PC-3 (cell line): ENCODE results near the gene MCF2L2. TPM values are rescaled to one million over a fixed set of nuclear protein-coding genes. Genes with fewer than 3 reads are reported as not detected.

Experiments
- ATAC-seq: fragments of 200-7000 bp; cut with Tn5 transposase; 2 replicates; pipeline ENCODE4 v1.9.1; 2020; ENCODE audit warnings: mild to moderate bottlenecking, moderate library complexity
- BruUV-seq: library from RNA; stranded (reverse); fragments of 400-500 nt; replicated peaks from 2 replicates; lab custom pipeline; 2021; lab: Mats Ljungman, UMichigan
- CTCF ChIA-PET: fragments of 300-600 bp; sonication (Branson Sonifier 250); formaldehyde crosslinking; loops from one replicate; lab custom pipeline; 2022; ENCODE audit warnings: antibody characterized with exemption; lab: Charles Lee
- POLR2A ChIA-PET: fragments of 300-600 bp; sonication (Branson Sonifier 250); formaldehyde crosslinking; loops from one replicate; lab custom pipeline; 2022; ENCODE audit warnings: antibody characterized with exemption; ENCODE audit not compliant: unreplicated experiment; lab: Charles Lee
- DNase-seq: peaks from one replicate; pipeline ENCODE4 v3.0.0-alpha.2; 2015
- H2AFZ ChIP-seq: fragments of 300-600 bp; sonication (generic); 2 replicates; pipeline ENCODE4 v1.6.0; 2016; ENCODE audit warnings: antibody characterized with exemption, low read length
- H3F3A ChIP-seq: fragments of 300-600 bp; sonication (generic); one replicate; pipeline ENCODE4 v1.6.0; 2017; ENCODE audit warnings: antibody characterized with exemption, low read length, control low read depth, mild to moderate bottlenecking; ENCODE audit not compliant: unreplicated experiment
- H3K27ac ChIP-seq: fragments of 300-600 bp; sonication (generic); 2 replicates; pipeline ENCODE4 v1.5.1; 2016; ENCODE audit warnings: mild to moderate bottlenecking, low read length
- H3K27me3 ChIP-seq: fragments of 300-600 bp; sonication (generic); 2 replicates; pipeline ENCODE4 v1.6.1; 2016; ENCODE audit warnings: low read length, mixed read lengths
- H3K36me3 ChIP-seq: fragments of 300-600 bp; sonication (generic); 2 replicates; pipeline ENCODE4 v1.6.1; 2016; ENCODE audit warnings: low read depth, mixed run types, low read length, mixed read lengths
- H3K4me1 ChIP-seq: fragments of 300-600 bp; sonication (generic); 2 replicates; pipeline ENCODE4 v1.5.1; 2016; ENCODE audit warnings: low read length; ENCODE audit not compliant: insufficient read depth
- H3K4me2 ChIP-seq: fragments of 300-600 bp; sonication (generic); 2 replicates; pipeline ENCODE4 v1.6.0; 2016; ENCODE audit warnings: low read length
- H3K4me3 ChIP-seq: fragments of 300-600 bp; sonication (generic); 2 replicates; pipeline ENCODE4 v1.5.1; 2016; ENCODE audit warnings: mild to moderate bottlenecking, low read length, mixed read lengths
- H3K79me2 ChIP-seq: fragments of 300-600 bp; sonication (generic); 2 replicates; pipeline ENCODE4 v1.6.1; 2017; ENCODE audit warnings: low read length, mixed read lengths
- H3K9ac ChIP-seq: fragments of 300-600 bp; sonication (generic); 2 replicates; pipeline ENCODE4 v1.6.0; 2016; ENCODE audit warnings: mild to moderate bottlenecking, low read length
- H3K9me2 ChIP-seq: fragments of 300-600 bp; sonication (generic); replicated peaks from 2 replicates; pipeline ENCODE4 v1.6.1; 2016; ENCODE audit warnings: mixed run types, low read length, mixed read lengths
- H3K9me3 ChIP-seq: fragments of 300-600 bp; sonication (generic); 2 replicates; pipeline ENCODE4 v1.6.1; 2016; ENCODE audit warnings: low read length, mixed read lengths
- H4K20me1 ChIP-seq: fragments of 300-600 bp; sonication (generic); 2 replicates; pipeline ENCODE4 v1.6.1; 2016; ENCODE audit warnings: low read length, mixed read lengths
- CTCF ChIP-seq: fragments of 300-600 bp; sonication (generic); conservative IDR thresholded peaks from 2 replicates; pipeline ENCODE4 v1.5.1; 2017; ENCODE audit warnings: antibody characterized with exemption, low read depth, mild to moderate bottlenecking, low read length
- EZH2 ChIP-seq: fragments of 300-600 bp; sonication (generic); IDR thresholded peaks from one replicate; pipeline ENCODE4 v1.6.1; 2017; ENCODE audit warnings: antibody characterized with exemption, mild to moderate bottlenecking, low read length; ENCODE audit not compliant: unreplicated experiment
- EZH2phosphoT487 ChIP-seq: fragments of 300-600 bp; sonication (generic); IDR thresholded peaks from 2 replicates; pipeline ENCODE4 v1.6.1; 2018; ENCODE audit warnings: mild to moderate bottlenecking, antibody characterized with exemption, low read length, borderline replicate concordance
- intact Hi-C: fragments of 100-400 bp; cut with micrococcal nuclease; formaldehyde crosslinking; loops from 2 replicates; pipeline ENCODE4 v1.9.0; 2023
- total RNA-seq: library from RNA; depleted of rRNA; stranded (reverse); fragments of >200 nt; gene quantifications from 2 replicates; pipeline ENCODE4 v1.2.3, GENCODE V29; 2014

MCF2L2 gene
- total RNA-seq, 1 experiment from 2014 or later, result 3.6 TPM

GRCh38 chr3:183391460-183391859 lies 37.0 kb downstream of the MCF2L2 start:
- Histone ChIP-seq H3K9me2 (no peaks in the 10 kb centered on the region), H3K9ac (no peak overlapping the region), H3K4me3 (no peak overlapping the region), H4K20me1 (no peaks in the 10 kb centered on the region), H2AFZ (no peak overlapping the region), H3K36me3 (no peaks in the 10 kb centered on the region), H3K27ac (no peak overlapping the region), H3K4me1 (no peaks in the 10 kb centered on the region), H3K4me2 (no peak overlapping the region), H3K27me3 (no peaks in the 10 kb centered on the region), H3F3A (no peaks in the 10 kb centered on the region), H3K79me2 (no peaks in the 10 kb centered on the region), H3K9me3 (no peaks in the 10 kb centered on the region)
- intact Hi-C loops, result no loop called here
- no peak for TF ChIP-seq EZH2
- TF ChIP-seq EZH2phosphoT487, result no peak
- no peak for TF ChIP-seq CTCF
- DNase-seq (no peak), ATAC-seq (no peak)
- no TSS peak for BruUV-seq
- ChIA-PET CTCF (interaction anchor here (0.7 kb wide), 1 partner anchor 23 kb away, joined by 4 read pairs; no protein-coding TSS in a partner anchor), POLR2A (no interaction called here)

GRCh38 chr3:183390844-183391243 lies 37.6 kb downstream of the MCF2L2 start:
- ChIA-PET POLR2A (no interaction called here), CTCF (no interaction called here)
- Histone ChIP-seq H3K4me1 (peaks cover 1% of the 10 kb centered on the region; the same call in 1 of the 2 replicates), H3K27ac (no peak overlapping the region), H3K79me2 (no peaks in the 10 kb centered on the region), H3K9ac (no peak overlapping the region), H3K4me2 (no peak overlapping the region), H3K36me3 (no peaks in the 10 kb centered on the region), H3K27me3 (no peaks in the 10 kb centered on the region), H3K9me2 (no peaks in the 10 kb centered on the region), H3F3A (no peaks in the 10 kb centered on the region), H3K4me3 (no peak overlapping the region), H3K9me3 (no peaks in the 10 kb centered on the region), H2AFZ (no peak overlapping the region), H4K20me1 (no peaks in the 10 kb centered on the region)
- TF ChIP-seq EZH2 (no peak), CTCF (no peak), EZH2phosphoT487 (no peak)
- intact Hi-C loops, result no loop called here
- DNase-seq (no peak), ATAC-seq (no peak)
- no TSS peak for BruUV-seq

GRCh38 chr3:183388213-183388895 lies 40.1 kb downstream of the MCF2L2 start:
- H3K9me3 ChIP-seq, result no peaks in the 10 kb centered on the region
- no peaks in the 10 kb centered on the region for H3K9me2 ChIP-seq
- no peak overlapping the region for H3K4me2 ChIP-seq
- H2AFZ ChIP-seq, result no peak overlapping the region
- no TSS peak for BruUV-seq
- POLR2A ChIA-PET, result no interaction called here
- H3K79me2 ChIP-seq, result no peaks in the 10 kb centered on the region
- CTCF ChIA-PET, result no interaction called here
- no peak for DNase-seq
- no peak overlapping the region for H3K27ac ChIP-seq
- no peak overlapping the region for H3K9ac ChIP-seq
- no peaks in the 10 kb centered on the region for H3K27me3 ChIP-seq
- H3K4me1 ChIP-seq, result peaks cover 15% of the 10 kb centered on the region
- TF ChIP-seq EZH2 (no peak), EZH2phosphoT487 (no peak), CTCF (no peak)
- no peaks in the 10 kb centered on the region for H3F3A ChIP-seq
- no peaks in the 10 kb centered on the region for H4K20me1 ChIP-seq
- no peaks in the 10 kb centered on the region for H3K36me3 ChIP-seq
- ATAC-seq, result no peak
- no peak overlapping the region for H3K4me3 ChIP-seq
- intact Hi-C loops, result loop anchor here (5.0 kb wide), 1 partner anchor 379 kb away; no protein-coding TSS in a partner anchor
